LNCaP clone FGC (cell line): ENCODE results near the gene BRF1.

ENCODE experiments used
- DNase-seq: peaks from one replicate; pipeline ENCODE4 v3.0.0-alpha.2; 2011; ENCODE audit warnings: low read depth
- H3K4me3 ChIP-seq: 2 replicates; pipeline ENCODE4 v1.5.1; 2011; ENCODE audit warnings: mild to moderate bottlenecking, low read depth, low read length, control low read depth
- TF ChIP-seq, protein P1 (sequence below): IDR thresholded peaks from 2 replicates; pipeline ENCODE4 v1.5.1; 2012; ENCODE audit warnings: mild to moderate bottlenecking; ENCODE audit not compliant: control insufficient read depth, insufficient read depth; ENCODE audit errors: extremely low read depth

BRF1 gene, protein sequence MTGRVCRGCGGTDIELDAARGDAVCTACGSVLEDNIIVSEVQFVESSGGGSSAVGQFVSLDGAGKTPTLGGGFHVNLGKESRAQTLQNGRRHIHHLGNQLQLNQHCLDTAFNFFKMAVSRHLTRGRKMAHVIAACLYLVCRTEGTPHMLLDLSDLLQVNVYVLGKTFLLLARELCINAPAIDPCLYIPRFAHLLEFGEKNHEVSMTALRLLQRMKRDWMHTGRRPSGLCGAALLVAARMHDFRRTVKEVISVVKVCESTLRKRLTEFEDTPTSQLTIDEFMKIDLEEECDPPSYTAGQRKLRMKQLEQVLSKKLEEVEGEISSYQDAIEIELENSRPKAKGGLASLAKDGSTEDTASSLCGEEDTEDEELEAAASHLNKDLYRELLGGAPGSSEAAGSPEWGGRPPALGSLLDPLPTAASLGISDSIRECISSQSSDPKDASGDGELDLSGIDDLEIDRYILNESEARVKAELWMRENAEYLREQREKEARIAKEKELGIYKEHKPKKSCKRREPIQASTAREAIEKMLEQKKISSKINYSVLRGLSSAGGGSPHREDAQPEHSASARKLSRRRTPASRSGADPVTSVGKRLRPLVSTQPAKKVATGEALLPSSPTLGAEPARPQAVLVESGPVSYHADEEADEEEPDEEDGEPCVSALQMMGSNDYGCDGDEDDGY

DNA sequence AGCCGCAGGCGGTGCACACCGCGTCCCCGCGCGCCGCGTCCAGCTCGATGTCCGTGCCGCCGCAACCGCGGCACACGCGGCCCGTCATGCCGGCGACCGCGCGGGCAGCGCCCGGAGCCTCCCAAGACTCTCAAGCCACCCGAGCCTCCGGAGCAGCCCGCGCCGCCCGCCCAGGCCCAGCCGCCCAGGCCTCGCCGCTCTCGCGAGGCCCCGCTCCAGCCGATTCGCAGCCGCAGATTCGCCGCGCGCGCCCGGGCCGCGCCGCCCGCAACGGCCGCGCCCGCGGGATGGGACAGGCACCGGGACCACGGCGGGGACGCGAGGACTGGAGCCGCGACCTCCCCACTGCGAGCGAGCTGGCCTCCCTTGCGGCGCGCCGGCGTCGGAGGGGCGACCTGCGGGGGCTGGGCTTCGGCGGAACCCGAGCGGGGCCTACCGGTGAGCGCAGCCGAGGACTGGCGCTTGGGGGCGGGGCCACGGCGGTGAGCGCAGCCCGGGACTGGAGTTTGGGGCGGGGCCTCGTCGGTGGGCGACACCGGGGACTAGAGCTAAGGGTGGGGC, at the start of gene BRF1:
BRF1 (minus strand) TSS at position 460 of the 561 bp plus-strand sequence; CDS start at position 88, 372 bp downstream.
- H3K4me3 ChIP-seq: peak within 1 kb of the TSS; percentile 85
- TF ChIP-seq, protein P1, sequence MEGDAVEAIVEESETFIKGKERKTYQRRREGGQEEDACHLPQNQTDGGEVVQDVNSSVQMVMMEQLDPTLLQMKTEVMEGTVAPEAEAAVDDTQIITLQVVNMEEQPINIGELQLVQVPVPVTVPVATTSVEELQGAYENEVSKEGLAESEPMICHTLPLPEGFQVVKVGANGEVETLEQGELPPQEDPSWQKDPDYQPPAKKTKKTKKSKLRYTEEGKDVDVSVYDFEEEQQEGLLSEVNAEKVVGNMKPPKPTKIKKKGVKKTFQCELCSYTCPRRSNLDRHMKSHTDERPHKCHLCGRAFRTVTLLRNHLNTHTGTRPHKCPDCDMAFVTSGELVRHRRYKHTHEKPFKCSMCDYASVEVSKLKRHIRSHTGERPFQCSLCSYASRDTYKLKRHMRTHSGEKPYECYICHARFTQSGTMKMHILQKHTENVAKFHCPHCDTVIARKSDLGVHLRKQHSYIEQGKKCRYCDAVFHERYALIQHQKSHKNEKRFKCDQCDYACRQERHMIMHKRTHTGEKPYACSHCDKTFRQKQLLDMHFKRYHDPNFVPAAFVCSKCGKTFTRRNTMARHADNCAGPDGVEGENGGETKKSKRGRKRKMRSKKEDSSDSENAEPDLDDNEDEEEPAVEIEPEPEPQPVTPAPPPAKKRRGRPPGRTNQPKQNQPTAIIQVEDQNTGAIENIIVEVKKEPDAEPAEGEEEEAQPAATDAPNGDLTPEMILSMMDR: no peak
- no peak for DNase-seq

DNA sequence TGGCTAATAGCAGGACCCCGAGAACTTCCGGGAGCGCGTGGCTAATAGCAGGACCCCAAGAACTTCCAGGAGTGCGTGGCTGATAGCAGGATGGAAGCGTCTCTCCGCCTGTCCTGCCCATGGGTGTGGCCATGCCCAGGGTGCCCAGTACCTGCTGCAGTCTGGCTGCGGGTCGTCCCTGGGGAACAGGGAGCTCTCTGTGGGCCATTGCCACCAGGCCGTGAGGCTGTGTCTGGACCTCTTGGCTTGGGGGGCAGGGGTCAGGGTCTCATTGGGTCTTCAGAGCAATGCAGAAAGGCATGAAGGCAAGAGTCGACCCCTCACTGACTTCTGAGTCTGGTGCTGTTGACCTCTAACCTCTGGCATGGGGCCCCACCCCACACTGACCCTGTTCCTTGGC, 49.2 kb upstream of the BRF1 start:
- no peak overlapping the region for H3K4me3 ChIP-seq
- no peak for DNase-seq
- TF ChIP-seq, protein P1: no peak

DNA sequence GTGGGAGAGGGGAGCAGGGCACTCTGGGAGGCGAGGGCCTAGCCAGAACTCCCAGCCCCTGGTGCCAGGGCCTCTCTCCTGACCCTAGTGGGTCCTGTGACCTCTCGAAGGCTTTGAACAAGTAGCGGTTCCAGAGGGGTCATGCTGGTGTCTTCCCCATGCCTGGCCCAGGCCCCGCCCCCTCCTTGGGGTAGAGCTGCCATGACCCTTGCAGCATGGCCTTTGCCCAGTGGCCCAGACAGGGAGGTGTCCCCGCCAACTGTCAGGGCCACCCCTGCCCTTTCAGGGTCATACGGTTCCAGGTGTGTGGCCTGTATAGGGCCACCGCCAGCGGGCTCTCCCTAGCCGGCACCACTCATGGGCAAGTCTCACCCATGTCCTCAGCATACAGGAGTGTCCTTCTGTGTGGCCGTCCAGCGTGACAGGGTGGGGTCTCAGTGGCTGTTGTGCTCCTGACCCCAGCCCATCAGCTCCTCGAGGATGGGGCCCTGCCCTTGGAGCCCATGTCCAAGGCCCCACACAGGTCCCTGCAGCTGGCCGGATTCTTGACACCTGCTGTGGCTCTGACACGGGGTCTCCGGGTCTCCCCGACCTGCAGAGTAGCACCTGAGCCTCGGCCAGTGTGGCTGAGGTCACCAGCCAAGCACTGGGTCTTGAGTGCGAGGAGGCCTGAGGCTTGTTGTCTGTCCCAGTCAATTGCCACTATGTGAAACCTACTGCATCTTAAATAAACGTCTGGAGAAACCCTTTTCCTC, 48.3 kb upstream of the BRF1 start:
- DNase-seq: no peak

DNA sequence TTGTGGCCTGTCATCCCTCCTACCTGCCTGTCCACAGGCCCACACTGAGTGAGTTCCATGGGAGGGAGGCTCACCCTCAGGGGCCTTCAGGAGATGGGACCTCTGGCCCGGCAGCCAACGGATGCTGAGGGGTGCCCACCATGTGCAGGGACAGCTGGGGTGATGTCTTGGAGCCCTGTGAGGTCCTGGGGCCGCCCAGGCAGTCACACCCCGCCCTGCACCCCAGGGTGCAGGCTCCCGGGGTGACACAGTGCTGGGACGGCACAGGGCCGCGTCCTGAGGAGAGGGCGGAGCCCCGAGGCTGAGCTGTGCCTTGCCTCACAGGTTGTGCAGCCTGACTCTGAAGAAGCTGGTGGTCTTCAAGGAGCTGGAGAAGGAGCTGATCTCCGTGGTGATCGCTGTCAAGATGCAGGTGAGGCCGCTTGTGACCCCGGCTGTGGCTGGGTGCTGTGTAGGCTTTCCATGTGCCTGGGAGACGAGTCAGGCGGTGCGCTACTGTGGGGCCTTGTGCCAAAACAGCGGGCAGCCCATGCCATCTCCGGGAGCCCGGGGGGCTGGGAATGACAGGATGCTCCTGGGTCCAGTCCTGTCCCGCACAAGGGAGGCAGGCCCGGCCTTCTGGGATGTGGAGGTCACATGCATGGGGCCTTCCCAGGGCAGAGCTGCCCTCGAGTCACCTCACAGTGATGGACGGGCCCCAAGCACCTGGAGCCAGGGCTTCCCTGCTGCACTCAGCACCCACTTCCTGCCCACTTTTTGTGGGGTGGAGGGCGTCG, 47.6 kb upstream of the BRF1 start:
- TF ChIP-seq, protein P1: no peak
- no peak overlapping the region for H3K4me3 ChIP-seq
- DNase-seq: no peak

More for the DNA sequence above, 48.3 kb upstream of the BRF1 start:
- TF ChIP-seq, protein P1: no peak
- H3K4me3 ChIP-seq: no peak overlapping the region

DNA sequence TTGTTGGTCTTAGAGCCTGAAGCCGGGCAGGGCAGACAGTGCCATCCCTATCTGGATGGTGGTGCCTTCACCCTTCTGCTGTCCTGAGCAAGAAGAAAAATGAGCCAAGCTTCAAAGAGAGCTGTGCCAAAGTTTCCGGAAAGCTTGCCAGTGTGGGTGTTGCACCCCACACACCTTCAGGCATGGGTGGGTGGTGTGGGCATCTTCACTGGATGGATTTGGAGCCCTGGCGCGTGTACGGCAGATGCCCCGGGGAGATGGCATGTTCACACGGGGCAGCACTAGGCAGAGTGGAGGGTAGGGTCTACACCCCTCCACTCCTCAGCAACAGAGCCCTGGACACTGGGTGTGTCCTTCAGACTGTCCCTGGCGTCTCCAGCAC, 46.8 kb upstream of the BRF1 start:
- H3K4me3 ChIP-seq: no peak overlapping the region
- DNase-seq: no peak
- TF ChIP-seq, protein P1: no peak
